HG03025 (cell line): ENCODE data around the gene KLHL9.
"Not testable (repeated sequence)": the region's sequence is repeated elsewhere in the genome, so short reads cannot be mapped to it uniquely, and the experiment has no call there.

Experiments used
- ATAC-seq: cut with Tn5 transposase; IDR thresholded peaks from one replicate; pipeline ENCODE4 v1.9.1; 2021; ENCODE audit warnings: mild to moderate bottlenecking, moderate library complexity; ENCODE audit not compliant: unreplicated experiment, low FRiP score

Gene KLHL9

GRCh38 chr9:21334701-21335632 lies at the start of gene KLHL9:
TSS of gene KLHL9 (minus strand) at chr9:21335404. CDS start at chr9:21334859, 545 bp downstream.
- ATAC-seq, result peak; percentile 94

GRCh38 chr9:21383627-21384026 lies 48.4 kb upstream of the KLHL9 start:
- no peak for ATAC-seq

GRCh38 chr9:21381448-21382339 lies 46.5 kb upstream of the KLHL9 start:
- ATAC-seq, result peak; percentile 99

- not testable (repeated sequence) for ATAC-seq
Measured at GRCh38 chr9:21371467-21371866, 36.3 kb upstream of the KLHL9 start.

GRCh38 chr9:21367957-21368356 lies 32.8 kb upstream of the KLHL9 start, which contains the start of gene IFNA13:
TSS of gene IFNA13 (minus strand) at chr9:21368057. CDS start at chr9:21368010, 47 bp downstream.
- ATAC-seq, result no peak

- ATAC-seq, result peak; percentile 68
Measured at GRCh38 chr9:21367169-21367568, 32.0 kb upstream of the KLHL9 start.

GRCh38 chr9:21362287-21362686 lies 27.1 kb upstream of the KLHL9 start:
- ATAC-seq, result no peak

GRCh38 chr9:21357479-21358460 lies 22.6 kb upstream of the KLHL9 start:
- ATAC-seq, result peak; percentile 89

- peak; percentile 79 for ATAC-seq
Measured at GRCh38 chr9:21350787-21351186, 15.6 kb upstream of the KLHL9 start, which contains the start of gene IFNA6. TSS of gene IFNA6 (minus strand) at chr9:21350887. CDS start at chr9:21350887, 0 bp downstream.

GRCh38 chr9:21348430-21348970 lies 13.3 kb upstream of the KLHL9 start:
- ATAC-seq, result no peak

GRCh38 chr9:21340735-21341134 lies 5.5 kb upstream of the KLHL9 start:
- no peak for ATAC-seq

- ATAC-seq, result no peak
Measured at GRCh38 chr9:21336457-21336856, 1.3 kb upstream of the KLHL9 start.

- no peak for ATAC-seq
Measured at GRCh38 chr9:21333226-21333625, 2.0 kb downstream of the KLHL9 start.

- ATAC-seq, result no peak
Measured at GRCh38 chr9:21331676-21332402, 3.4 kb downstream of the KLHL9 start.

- ATAC-seq, result peak; percentile 77
Measured at GRCh38 chr9:21326526-21327139, 8.6 kb downstream of the KLHL9 start.

- no peak for ATAC-seq
Measured at GRCh38 chr9:21324047-21324446, 11.2 kb downstream of the KLHL9 start.

GRCh38 chr9:21322911-21323461 lies 12.2 kb downstream of the KLHL9 start:
- no peak for ATAC-seq

- ATAC-seq, result no peak
Measured at GRCh38 chr9:21320465-21320864, 14.7 kb downstream of the KLHL9 start.
